B cell (primary cell): ENCODE measurements around the gene LXN. TPM values are rescaled to one million over a fixed set of nuclear protein-coding genes. Genes with fewer than 3 reads are reported as not detected.

Experiments
- ATAC-seq: fragments of 200-7000 bp; cut with Tn5 transposase; one replicate; pipeline ENCODE4 v1.10.0; 2021; ENCODE audit warnings: low read depth, mild to moderate bottlenecking, moderate number of reproducible peaks, moderate library complexity
- CTCF ChIA-PET: fragments of 350-600 bp; sonication (Branson Sonifier 250); formaldehyde crosslinking; loops from one replicate; lab custom pipeline; 2021; ENCODE audit warnings: antibody characterized with exemption, inconsistent platforms; lab: Charles Lee
- POLR2A ChIA-PET: fragments of 350-600 bp; sonication (Branson Sonifier 250); formaldehyde crosslinking; loops from one replicate; lab custom pipeline; 2021; ENCODE audit warnings: antibody characterized with exemption; lab: Charles Lee
- DNase-seq: peaks from one replicate; pipeline ENCODE4 v3.0.0; 2013
- H2AFZ ChIP-seq: 2 replicates; pipeline ENCODE4 v1.6.1; 2012; ENCODE audit warnings: mild to moderate bottlenecking, low read depth, low read length; ENCODE audit not compliant: insufficient read depth, poor library complexity, severe bottlenecking
- H3K27ac ChIP-seq, 2 donors: 1 replicate in 1 of 2; 2 replicates in 1 of 2; pipeline ENCODE4 v1.5.1; 2012 to 2013; ENCODE audit warnings: low read length in 2 of 2, mild to moderate bottlenecking in 2 of 2, moderate library complexity in 1 of 2
- H3K27me3 ChIP-seq, 4 experiments: fragments of 200-600 bp in 1 of 4; sonication (generic) in 1 of 4; replicated peaks in 1 of 4; 1 replicate in 2 of 4; 2 replicates in 2 of 4; pipeline versions ENCODE4 v1.6.1 to v1.7.0; 2013 to 2016; ENCODE audit warnings: low read length in 3 of 4, mild to moderate bottlenecking in 2 of 4, mixed read lengths in 1 of 4, moderate library complexity in 1 of 4; ENCODE audit not compliant: insufficient read depth in 4 of 4, control insufficient read depth in 3 of 4; ENCODE audit errors: control extremely low read depth in 1 of 4
- H3K36me3 ChIP-seq, 2 experiments: replicated peaks in 1 of 2; 1 replicate in 1 of 2; 2 replicates in 1 of 2; pipeline versions ENCODE4 v1.6.1 to v1.7.1; 2013; ENCODE audit warnings: low read length in 1 of 2; ENCODE audit not compliant: insufficient read depth in 2 of 2, control insufficient read depth in 1 of 2; ENCODE audit errors: control extremely low read depth in 1 of 2, extremely low read depth in 1 of 2
- H3K4me1 ChIP-seq, 2 donors: fragments of 200-600 bp in 1 of 2; sonication (generic) in 1 of 2; 1 replicate in 1 of 2; 2 replicates in 1 of 2; pipeline versions ENCODE4 v1.5.1 to v1.6.1; 2013 to 2017; ENCODE audit warnings: low read length in 2 of 2; ENCODE audit not compliant: control insufficient read depth in 2 of 2, insufficient read depth in 2 of 2
- H3K4me2 ChIP-seq: replicated peaks from 2 replicates; pipeline ENCODE3; 2012; ENCODE audit warnings: mild to moderate bottlenecking, low read depth, low read length; ENCODE audit not compliant: poor library complexity, severe bottlenecking
- H3K4me3 ChIP-seq, 5 experiments: fragments of 200-600 bp in 1 of 5; sonication (generic) in 1 of 5; 1 replicate in 3 of 5; 2 replicates in 2 of 5; pipeline versions ENCODE4 v1.5.1 to v1.7.0; 2011 to 2016; ENCODE audit warnings: low read length in 4 of 5, mild to moderate bottlenecking in 4 of 5, low read depth in 2 of 5, control low read depth in 1 of 5, moderate library complexity in 1 of 5; ENCODE audit not compliant: insufficient read depth in 1 of 5; ENCODE audit errors: control extremely low read depth in 1 of 5, extremely low read depth in 1 of 5
- H3K79me2 ChIP-seq: fragments of 200-600 bp; sonication (generic); one replicate; pipeline ENCODE4 v1.6.0; 2016; ENCODE audit warnings: low read length; ENCODE audit not compliant: control insufficient read depth, insufficient read depth
- H3K9ac ChIP-seq: fragments of 200-600 bp; sonication (generic); 2 replicates; pipeline ENCODE4 v1.6.1; 2017; ENCODE audit warnings: mild to moderate bottlenecking, low read length, moderate library complexity
- H3K9me3 ChIP-seq, 3 donors: one replicate each; pipeline versions ENCODE4 v1.6.1 to v1.7.1; 2013; ENCODE audit warnings: low read length in 2 of 3; ENCODE audit not compliant: control insufficient read depth in 2 of 3, insufficient read depth in 1 of 3; ENCODE audit errors: control extremely low read depth in 1 of 3
- H4K20me1 ChIP-seq: 2 replicates; pipeline ENCODE4 v1.6.0; 2012; ENCODE audit warnings: mild to moderate bottlenecking, low read length; ENCODE audit not compliant: insufficient read depth, control insufficient read depth, poor library complexity, severe bottlenecking
- H3K27ac Mint-ChIP-seq: one replicate; pipeline ENCODE4 v1.8.0; 2021; ENCODE audit warnings: mixed read lengths
- H3K27me3 Mint-ChIP-seq: one replicate; pipeline ENCODE4 v1.8.0; 2021; ENCODE audit warnings: mixed read lengths
- H3K4me1 Mint-ChIP-seq: one replicate; pipeline ENCODE4 v1.8.0; 2021; ENCODE audit warnings: mixed read lengths
- H3K4me3 Mint-ChIP-seq: one replicate; pipeline ENCODE4 v1.8.0; 2021; ENCODE audit warnings: mixed read lengths
- H3K9me3 Mint-ChIP-seq: one replicate; pipeline ENCODE4 v1.8.0; 2022; ENCODE audit warnings: mixed read lengths; ENCODE audit not compliant: insufficient read depth
- EZH2 ChIP-seq: IDR thresholded peaks from 2 replicates; pipeline ENCODE4 v1.6.1; 2012; ENCODE audit warnings: borderline replicate concordance, low read depth, mild to moderate bottlenecking, moderate library complexity, low read length; ENCODE audit not compliant: insufficient read depth, poor library complexity, severe bottlenecking
- WGBS: methylation state at CpG from one replicate; pipeline ENCODE4 v1.1.5; 2013; ENCODE audit warnings: missing lambda C conversion rate; ENCODE audit not compliant: insufficient coverage; 5-methylcytosine and 5-hydroxymethylcytosine counted together
- intact Hi-C: fragments of 100-400 bp; cut with micrococcal nuclease; formaldehyde crosslinking; loops from one replicate; pipeline ENCODE4 v1.10.0; 2022
- polyA plus RNA-seq: library from polyadenylated mRNA; depleted of rRNA; stranded (reverse); fragments of >200 nt; gene quantifications from 2 replicates; pipeline ENCODE4 v1.2.3, GENCODE V29; 2012
- total RNA-seq, 2 donors: library from RNA; stranded (reverse); fragments of 120-200 nt in 1 of 2; gene quantifications; 1 replicate in 1 of 2; 2 replicates in 1 of 2; pipeline versions ENCODE4 v1.2.3 to v1.2.4, GENCODE V29; 2013 to 2022
- TF ChIP-seq, protein P1 (sequence below): fragments of 200-600 bp; IDR thresholded peaks from one replicate; pipeline ENCODE4 v1.8.0; 2022; ENCODE audit warnings: antibody characterized with exemption, mild to moderate bottlenecking

LXN gene
- total and polyA plus RNA-seq, 2 donors (not counting 1 experiment from before 2014, with no cell fraction given): 3.2 to 5.1 TPM

DNA sequence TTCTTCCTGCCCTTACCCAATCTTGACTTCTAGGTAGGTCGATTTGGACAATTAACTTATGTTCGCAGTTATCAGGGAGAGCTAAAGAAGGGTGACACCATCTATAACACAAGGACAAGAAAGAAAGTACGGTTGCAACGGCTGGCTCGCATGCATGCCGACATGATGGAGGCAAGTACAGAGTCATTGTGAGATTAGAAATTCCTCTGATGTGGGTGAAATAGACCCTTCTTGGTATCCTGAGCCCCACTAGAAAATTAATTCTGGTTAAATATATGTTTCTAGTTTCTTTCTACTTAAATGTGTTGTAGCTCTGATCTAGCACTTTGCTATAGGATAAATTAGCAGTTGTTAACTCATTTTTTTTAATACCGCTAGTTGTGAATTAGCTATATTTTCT, 13.6 kb downstream of the LXN start:
- intact Hi-C loops: loop anchor here (5.0 kb wide), 1 partner anchor 133 kb away; no protein-coding TSS in a partner anchor
- POLR2A ChIA-PET: no interaction called here
- H3K79me2 ChIP-seq: no peaks in the 10 kb centered on the region
- no peak overlapping the region for H3K4me2 ChIP-seq
- ATAC-seq: no peak
- no CpG with 5 or more reads among the region's 7 CpGs for WGBS
- no peaks in the 10 kb centered on the region for H3K27me3 ChIP-seq
- no peak overlapping the region for H3K4me3 Mint-ChIP-seq
- H3K9me3 ChIP-seq: no peaks in the 10 kb centered on the region
- H3K9ac ChIP-seq: no peak overlapping the region
- no peak overlapping the region for H3K4me3 ChIP-seq
- DNase-seq: no peak
- CTCF ChIA-PET: interaction anchor here (0.7 to 3.3 kb wide), 14 partner anchors 9 to 601 kb away, joined by 3 to 31 read pairs (median 6); partner anchors contain the start of genes GFM1 and LXN
- H3K36me3 ChIP-seq: peaks cover 3 to 60% of the 10 kb centered on the region in 2 experiments
- H3K27ac ChIP-seq: no peak overlapping the region
- no peaks in the 10 kb centered on the region for H3K9me3 Mint-ChIP-seq
- H3K4me1 ChIP-seq: no peaks in the 10 kb centered on the region
- TF ChIP-seq EZH2: no peak
- TF ChIP-seq, protein P1, sequence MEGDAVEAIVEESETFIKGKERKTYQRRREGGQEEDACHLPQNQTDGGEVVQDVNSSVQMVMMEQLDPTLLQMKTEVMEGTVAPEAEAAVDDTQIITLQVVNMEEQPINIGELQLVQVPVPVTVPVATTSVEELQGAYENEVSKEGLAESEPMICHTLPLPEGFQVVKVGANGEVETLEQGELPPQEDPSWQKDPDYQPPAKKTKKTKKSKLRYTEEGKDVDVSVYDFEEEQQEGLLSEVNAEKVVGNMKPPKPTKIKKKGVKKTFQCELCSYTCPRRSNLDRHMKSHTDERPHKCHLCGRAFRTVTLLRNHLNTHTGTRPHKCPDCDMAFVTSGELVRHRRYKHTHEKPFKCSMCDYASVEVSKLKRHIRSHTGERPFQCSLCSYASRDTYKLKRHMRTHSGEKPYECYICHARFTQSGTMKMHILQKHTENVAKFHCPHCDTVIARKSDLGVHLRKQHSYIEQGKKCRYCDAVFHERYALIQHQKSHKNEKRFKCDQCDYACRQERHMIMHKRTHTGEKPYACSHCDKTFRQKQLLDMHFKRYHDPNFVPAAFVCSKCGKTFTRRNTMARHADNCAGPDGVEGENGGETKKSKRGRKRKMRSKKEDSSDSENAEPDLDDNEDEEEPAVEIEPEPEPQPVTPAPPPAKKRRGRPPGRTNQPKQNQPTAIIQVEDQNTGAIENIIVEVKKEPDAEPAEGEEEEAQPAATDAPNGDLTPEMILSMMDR: no peak
- no peaks in the 10 kb centered on the region for H3K27me3 Mint-ChIP-seq
- no peak overlapping the region for H3K27ac Mint-ChIP-seq
- no peak overlapping the region for H2AFZ ChIP-seq
- no peaks in the 10 kb centered on the region for H3K4me1 Mint-ChIP-seq
- no peaks in the 10 kb centered on the region for H4K20me1 ChIP-seq

DNA sequence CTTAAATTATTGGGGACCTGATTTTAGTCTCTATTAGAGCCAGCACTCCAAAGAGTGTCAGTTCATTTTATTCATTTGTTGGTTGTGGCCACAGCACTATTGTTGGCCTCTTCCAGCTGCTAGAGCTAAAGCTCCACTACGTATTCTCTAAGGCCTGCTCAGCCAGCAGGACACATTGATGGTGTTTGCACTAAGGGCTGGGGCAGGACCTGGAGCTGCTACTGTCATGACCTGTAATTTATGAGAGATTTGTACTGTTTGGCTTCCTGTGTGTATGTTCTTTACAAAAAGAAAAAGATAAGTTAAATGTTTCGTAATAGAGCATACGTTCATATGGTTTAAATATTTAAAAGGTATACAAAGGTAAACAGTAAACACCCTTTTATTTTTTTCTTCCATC, 20.0 kb downstream of the LXN start:
- intact Hi-C loops: no loop called here
- H3K36me3 ChIP-seq: peaks cover 4 to 51% of the 10 kb centered on the region in 2 experiments
- DNase-seq: no peak

More for the DNA sequence above, 20.0 kb downstream of the LXN start:
- H3K27ac ChIP-seq: no peak overlapping the region
- H3K9me3 ChIP-seq: no peaks in the 10 kb centered on the region
- H3K4me1 ChIP-seq: no peaks in the 10 kb centered on the region
- Mint-ChIP-seq H3K4me3 (no peak overlapping the region), H3K27ac (no peak overlapping the region), H3K9me3 (no peaks in the 10 kb centered on the region), H3K27me3 (no peaks in the 10 kb centered on the region), H3K4me1 (no peaks in the 10 kb centered on the region)
- ChIA-PET CTCF (interaction anchor here (0.7 to 1.8 kb wide), 3 partner anchors 8 to 11 kb away, joined by 3 to 9 read pairs (median 4); partner anchors contain the start of gene GFM1), POLR2A (no interaction called here)
- no peak overlapping the region for H3K4me3 ChIP-seq
- ATAC-seq: no peak
- TF ChIP-seq EZH2: no peak
- TF ChIP-seq, protein P1: no peak
- H3K9ac ChIP-seq: no peak overlapping the region
- no peak overlapping the region for H2AFZ ChIP-seq
- no peaks in the 10 kb centered on the region for H4K20me1 ChIP-seq
- H3K4me2 ChIP-seq: no peak overlapping the region
- H3K79me2 ChIP-seq: no peaks in the 10 kb centered on the region
- no peaks in the 10 kb centered on the region for H3K27me3 ChIP-seq
- WGBS: no CpG with 5 or more reads among the region's 3 CpGs
